Ascending aorta (tissue), 2 donors: Measurements from ENCODE around the gene APMAP. TPM values are rescaled to one million over a fixed set of nuclear protein-coding genes. Genes with fewer than 3 reads are reported as not detected.
A peak's percentile ranks its signal among the peaks of the same experiment; 100 is the strongest.

Source experiments
- DNase-seq, 2 donors: peaks; one replicate each; pipeline ENCODE4 v3.0.0-alpha.2; 2019; ENCODE audit warnings: low spot score in 2 of 2
- H3K27ac ChIP-seq, 2 donors: fragments of 200-600 bp; sonication (generic); one replicate each; pipeline ENCODE4 v1.5.1; 2016 to 2017; ENCODE audit warnings: mild to moderate bottlenecking in 1 of 2
- H3K27me3 ChIP-seq: fragments of 200-600 bp; sonication (generic); one replicate; pipeline ENCODE4 v1.5.1; 2017
- H3K36me3 ChIP-seq, 2 donors: fragments of 200-600 bp; sonication (generic); one replicate each; pipeline ENCODE4 v1.5.1; 2016
- H3K4me1 ChIP-seq, 2 donors: fragments of 200-600 bp; sonication (generic); one replicate each; pipeline ENCODE4 v1.5.1; 2016 to 2017; ENCODE audit warnings: mild to moderate bottlenecking in 1 of 2
- H3K4me3 ChIP-seq, 2 donors: fragments of 200-600 bp; sonication (generic); one replicate each; pipeline ENCODE4 v1.5.1; 2016 to 2017; ENCODE audit warnings: mild to moderate bottlenecking in 1 of 2
- H3K9me3 ChIP-seq, 2 donors: fragments of 200-600 bp; sonication (generic); one replicate each; pipeline ENCODE4 v1.5.1; 2016
- CTCF ChIP-seq, 3 experiments: fragments of 200-600 bp in 2 of 3; fragments of 450-650 bp in 1 of 3; sonication (generic) in 2 of 3; IDR thresholded peaks; one replicate each; pipeline ENCODE4 v1.5.1; 2016 to 2019; ENCODE audit warnings: antibody characterized with exemption in 3 of 3, mild to moderate bottlenecking in 1 of 3, moderate library complexity in 1 of 3
- intact Hi-C: fragments of 100-400 bp; cut with DNase I; formaldehyde crosslinking; loops from one replicate; pipeline ENCODE4 v1.15.1; 2023
- total RNA-seq: library from RNA; depleted of rRNA; stranded (reverse); fragments of >200 nt; gene quantifications from one replicate; pipeline ENCODE4 v1.1.0, GENCODE V29; 2016

APMAP gene
- total RNA-seq, 1 donor from 2014 or later = 44.8 TPM

- intact Hi-C loops = no loop called here
- no peaks in the 10 kb centered on the region for H3K27me3 ChIP-seq
- no peak overlapping the region for H3K27ac ChIP-seq
- H3K36me3 ChIP-seq = peaks cover 68 to 90% of the 10 kb centered on the region in 2 donors
- no peaks in the 10 kb centered on the region for H3K9me3 ChIP-seq
- no peak for TF ChIP-seq CTCF (IDR thresholded peaks at IDR 0.05)
- peak in 1 of 2 donors; percentile 49 for DNase-seq
- H3K4me1 ChIP-seq = no peaks in the 10 kb centered on the region
- H3K4me3 ChIP-seq = no peak overlapping the region
These were observed 21.2 kb upstream of the APMAP start for GRCh38 chr20:25013478-25014380.

- intact Hi-C loops = no loop called here
- TF ChIP-seq CTCF (IDR thresholded peaks at IDR 0.05) = no peak
- H3K9me3 ChIP-seq = no peaks in the 10 kb centered on the region
- peak in 1 of 2 donors; percentile 37 for DNase-seq
- no peak overlapping the region for H3K27ac ChIP-seq
- no peaks in the 10 kb centered on the region for H3K27me3 ChIP-seq
- no peaks in the 10 kb centered on the region for H3K4me1 ChIP-seq
- H3K36me3 ChIP-seq = peaks cover 71 to 92% of the 10 kb centered on the region in 2 donors
- no peak overlapping the region for H3K4me3 ChIP-seq
These were observed 20.2 kb upstream of the APMAP start for GRCh38 chr20:25012616-25013189.

GRCh38 chr20:25011831-25012241 lies 19.3 kb upstream of the APMAP start:
- Histone ChIP-seq H3K4me3 (no peak overlapping the region), H3K4me1 (no peaks in the 10 kb centered on the region), H3K27me3 (no peaks in the 10 kb centered on the region), H3K27ac (no peak overlapping the region), H3K9me3 (no peaks in the 10 kb centered on the region), H3K36me3 (peaks cover 79 to 97% of the 10 kb centered on the region in 2 donors)
- intact Hi-C loops = no loop called here
- DNase-seq = peak in 1 of 2 donors; percentile 52
- TF ChIP-seq CTCF (IDR thresholded peaks at IDR 0.05) = no peak

- TF ChIP-seq CTCF (IDR thresholded peaks at IDR 0.05) = no peak
- Histone ChIP-seq H3K9me3 (no peaks in the 10 kb centered on the region), H3K36me3 (peaks cover 80 to 97% of the 10 kb centered on the region in 2 donors), H3K4me1 (no peaks in the 10 kb centered on the region), H3K27me3 (no peaks in the 10 kb centered on the region), H3K27ac (no peak overlapping the region), H3K4me3 (no peak overlapping the region)
- peak in 1 of 2 donors; percentile 43 for DNase-seq
- intact Hi-C loops = no loop called here
These were observed 18.7 kb upstream of the APMAP start for GRCh38 chr20:25011261-25011660.

GRCh38 chr20:25009218-25010145 lies 16.9 kb upstream of the APMAP start:
- no peak overlapping the region for H3K4me3 ChIP-seq
- H3K4me1 ChIP-seq = no peaks in the 10 kb centered on the region
- TF ChIP-seq CTCF (IDR thresholded peaks at IDR 0.05) = no peak
- H3K27ac ChIP-seq = no peak overlapping the region
- H3K36me3 ChIP-seq = peaks cover 68 to 95% of the 10 kb centered on the region in 2 donors
- no peaks in the 10 kb centered on the region for H3K9me3 ChIP-seq
- no peaks in the 10 kb centered on the region for H3K27me3 ChIP-seq
- peak in 1 of 2 donors; percentile 43 for DNase-seq
- intact Hi-C loops = no loop called here
